HG03159 (cell line): ENCODE results near the gene C2CD2.
A peak's percentile ranks its signal among the peaks of the same experiment; 100 is the strongest.

ENCODE experiments used
- ATAC-seq: cut with Tn5 transposase; IDR thresholded peaks from one replicate; pipeline ENCODE4 v1.9.1; 2021; ENCODE audit warnings: mild to moderate bottlenecking, moderate library complexity; ENCODE audit not compliant: unreplicated experiment

The C2CD2 gene

DNA sequence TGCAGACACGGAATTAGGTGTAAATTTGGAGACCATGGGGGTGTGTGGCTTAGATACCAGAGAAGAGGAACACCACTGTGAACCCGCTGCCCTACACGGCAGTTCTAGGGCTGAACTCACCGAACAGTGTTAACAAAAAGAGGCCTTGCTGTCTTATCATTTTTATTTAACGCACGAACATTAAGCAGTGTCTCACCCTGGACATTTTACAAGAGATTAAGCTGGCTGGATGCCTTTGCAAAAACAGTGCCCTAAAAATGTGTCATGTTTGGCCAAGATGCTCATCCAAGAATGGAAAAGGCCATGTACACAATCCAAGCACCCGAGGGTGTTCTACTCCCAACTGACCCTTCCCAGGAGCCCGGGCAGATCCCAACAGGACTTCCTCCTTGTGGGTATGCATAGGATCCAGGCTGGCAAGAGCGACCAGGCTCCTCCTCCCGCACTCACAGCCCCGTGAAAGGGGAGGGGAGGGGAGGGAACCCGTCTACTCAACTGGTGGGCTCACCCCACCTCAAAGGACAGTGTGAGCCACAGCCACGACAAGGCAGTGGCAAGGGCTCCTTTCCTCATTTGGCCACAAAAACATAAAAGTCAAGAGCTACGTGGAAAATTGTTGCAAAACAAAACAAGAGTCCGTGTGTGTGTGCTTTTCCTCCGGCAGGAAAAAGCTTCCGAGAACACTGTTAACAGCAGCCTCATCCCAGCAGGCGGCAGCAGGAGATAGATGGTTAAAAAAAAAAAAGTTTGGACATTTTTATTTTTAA lies 20.3 kb downstream of the C2CD2 start:
- no peak for ATAC-seq

DNA sequence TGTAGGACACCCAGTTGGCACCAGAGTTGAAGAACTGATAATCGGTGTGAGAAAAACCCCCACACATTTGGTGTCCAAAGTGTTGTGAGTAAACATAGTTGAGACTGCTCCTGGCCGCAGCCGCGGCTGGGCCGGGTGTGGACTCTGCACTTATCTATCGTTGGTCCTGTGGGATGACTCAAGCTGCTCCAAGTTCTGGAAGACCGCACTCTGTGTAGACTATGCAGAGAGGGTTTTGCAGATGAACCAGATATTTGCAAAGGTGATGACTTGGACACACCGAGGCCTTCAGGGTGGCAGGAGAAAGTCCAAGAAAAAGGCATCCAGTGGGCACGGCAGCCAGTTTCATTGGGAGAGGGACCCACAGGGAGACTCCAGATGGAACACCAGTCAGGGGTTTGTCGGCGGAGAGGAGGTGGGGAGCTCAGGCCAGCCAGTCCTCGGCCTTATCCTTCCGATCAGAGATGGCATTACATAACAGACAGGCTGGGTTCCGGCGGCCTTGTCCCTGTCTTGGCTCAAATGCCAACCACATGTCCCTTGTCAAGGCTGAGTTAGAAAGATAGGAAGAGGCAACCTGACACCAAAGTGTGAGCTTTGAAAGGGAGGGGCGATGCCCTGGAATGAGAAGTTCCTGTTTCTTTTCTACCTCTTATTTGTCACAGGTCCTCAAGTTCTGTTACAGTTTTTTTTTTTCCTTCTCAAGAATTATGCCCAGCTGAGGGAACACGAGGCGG lies 21.1 kb downstream of the C2CD2 start:
- no peak for ATAC-seq

DNA sequence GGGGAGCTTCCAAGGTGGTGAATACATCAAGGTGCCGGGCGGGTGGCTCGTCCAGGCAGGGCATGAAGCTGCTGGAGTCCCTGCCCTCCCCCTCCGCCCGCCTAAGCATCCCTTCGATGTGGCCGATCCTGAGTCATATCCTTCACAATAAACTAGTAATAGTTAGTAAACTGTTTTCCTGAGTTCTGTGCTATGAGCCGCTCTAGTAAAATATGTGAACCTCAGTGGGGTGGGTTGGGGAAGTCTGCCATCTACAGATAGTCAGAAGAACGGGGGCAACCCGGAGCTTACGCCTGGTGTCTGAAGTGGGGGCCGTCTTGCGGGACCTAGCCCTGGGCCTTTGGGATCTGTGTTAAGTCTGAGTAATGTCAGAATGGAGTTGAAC lies 21.6 kb downstream of the C2CD2 start:
- no peak for ATAC-seq

DNA sequence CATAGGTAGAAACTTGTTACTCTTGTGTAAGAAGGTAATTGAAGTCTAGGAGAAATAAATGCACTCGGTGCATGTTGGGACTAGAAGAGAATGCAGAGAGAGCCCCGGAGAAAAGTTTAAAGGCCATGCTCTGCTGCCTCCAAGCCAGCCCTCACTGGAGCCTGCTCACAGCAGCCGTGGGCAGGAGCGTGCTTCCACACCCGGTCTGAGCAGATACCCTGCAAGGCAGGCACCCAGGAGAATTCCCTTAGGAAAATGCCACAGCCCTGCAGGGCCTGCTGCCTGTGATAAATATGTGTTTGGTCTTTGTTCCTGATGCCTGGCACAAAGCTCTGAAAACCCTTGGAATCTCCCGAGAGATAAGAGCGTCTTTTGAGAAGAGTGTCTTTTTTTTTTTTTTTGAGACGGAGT lies 22.8 kb downstream of the C2CD2 start:
- no peak for ATAC-seq

DNA sequence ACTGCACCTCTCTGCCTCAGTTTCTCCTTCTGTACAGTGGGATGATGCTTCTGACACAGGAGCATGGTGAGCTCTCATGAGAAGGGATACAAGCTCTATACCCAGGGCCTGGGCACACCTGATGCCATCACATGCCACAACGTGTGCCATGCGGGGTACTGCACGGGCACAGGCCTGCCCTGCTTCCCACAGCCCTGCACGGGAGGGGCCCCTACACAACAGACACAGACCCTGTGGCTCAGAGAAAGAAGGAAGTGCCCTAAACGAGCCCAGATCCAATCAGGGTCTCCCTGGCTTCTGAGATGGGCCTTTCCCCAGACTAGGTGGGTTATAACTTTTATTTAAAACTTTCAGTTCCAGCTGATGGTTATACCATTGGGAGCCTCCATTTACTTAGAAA lies 24.6 kb downstream of the C2CD2 start:
- no peak for ATAC-seq

DNA sequence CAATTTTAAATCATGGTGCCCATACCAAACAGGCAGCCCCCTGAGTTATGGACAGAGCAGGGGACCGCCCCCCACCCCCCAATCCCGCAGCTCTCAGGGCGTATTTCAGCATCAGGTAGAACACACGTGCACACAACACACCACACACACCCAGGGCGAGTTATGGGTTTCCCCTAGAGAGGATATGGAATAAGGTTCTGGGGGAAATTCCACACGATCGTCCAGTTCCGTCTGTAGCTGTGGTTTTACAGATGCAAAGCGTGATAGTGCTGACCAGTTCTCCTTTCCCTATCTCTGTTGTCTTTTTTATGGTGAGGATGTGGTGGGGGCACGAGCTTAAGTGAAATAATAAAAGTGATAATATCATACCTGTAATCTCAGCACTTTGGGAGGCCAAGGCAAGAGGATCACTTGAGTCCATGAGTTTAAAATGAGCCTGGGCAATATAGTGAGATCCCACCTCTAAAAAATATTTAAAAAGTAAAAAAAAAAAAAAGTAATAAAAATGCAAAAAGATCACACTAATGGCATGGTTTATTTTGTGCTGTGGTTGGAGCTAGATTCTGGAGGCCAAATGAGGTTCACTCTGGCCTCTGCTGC lies 25.1 kb downstream of the C2CD2 start:
- ATAC-seq: no peak

DNA sequence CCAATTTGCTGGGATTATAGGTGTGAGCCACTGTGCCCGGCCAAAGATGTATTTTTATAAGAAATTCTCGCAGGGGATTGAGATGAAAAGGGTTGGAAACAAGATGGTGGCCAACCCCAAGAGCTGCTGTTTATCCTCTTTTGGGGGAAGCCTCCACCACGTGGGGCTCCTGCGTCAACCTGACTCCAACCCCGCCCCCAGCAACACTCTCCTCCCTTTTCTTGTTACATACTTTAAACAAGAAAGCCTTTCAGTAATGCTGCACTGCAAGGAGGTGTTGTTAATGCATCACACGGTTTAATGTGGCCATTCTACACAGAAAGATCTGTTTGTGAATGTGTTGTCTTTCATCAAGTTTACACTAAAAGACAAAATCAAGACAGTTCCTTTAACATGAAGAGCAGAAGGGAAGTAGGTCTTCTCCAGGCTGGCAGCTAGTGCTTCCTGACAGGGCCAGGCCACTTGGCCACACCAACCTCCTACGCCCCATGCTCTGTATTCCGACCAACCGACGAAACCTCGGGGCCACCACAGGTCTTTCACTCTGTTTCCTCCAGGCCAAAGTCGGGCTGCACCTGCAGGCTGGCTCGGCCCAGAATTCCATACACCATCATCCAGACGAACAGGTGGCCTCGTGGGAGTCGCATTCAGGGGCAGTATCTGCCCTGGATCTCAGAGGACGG lies 25.9 kb downstream of the C2CD2 start:
- no peak for ATAC-seq

DNA sequence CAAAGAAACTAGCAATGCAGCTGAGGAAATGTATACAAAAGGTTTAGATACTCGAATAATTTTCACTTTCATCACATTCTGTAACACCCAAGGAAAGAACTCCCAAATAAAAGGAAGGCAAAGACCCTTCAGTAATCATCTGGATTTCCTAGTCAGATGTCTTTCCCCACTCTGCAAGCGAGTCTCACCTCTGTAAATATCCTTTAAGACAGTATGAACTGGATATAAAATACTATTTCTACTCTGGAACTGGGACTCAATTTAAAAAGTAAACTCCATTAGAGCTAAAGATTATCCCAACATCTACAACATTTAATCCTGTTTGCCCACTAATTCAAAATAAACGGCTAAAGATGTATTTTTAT lies 27.0 kb downstream of the C2CD2 start:
- ATAC-seq: no peak

DNA sequence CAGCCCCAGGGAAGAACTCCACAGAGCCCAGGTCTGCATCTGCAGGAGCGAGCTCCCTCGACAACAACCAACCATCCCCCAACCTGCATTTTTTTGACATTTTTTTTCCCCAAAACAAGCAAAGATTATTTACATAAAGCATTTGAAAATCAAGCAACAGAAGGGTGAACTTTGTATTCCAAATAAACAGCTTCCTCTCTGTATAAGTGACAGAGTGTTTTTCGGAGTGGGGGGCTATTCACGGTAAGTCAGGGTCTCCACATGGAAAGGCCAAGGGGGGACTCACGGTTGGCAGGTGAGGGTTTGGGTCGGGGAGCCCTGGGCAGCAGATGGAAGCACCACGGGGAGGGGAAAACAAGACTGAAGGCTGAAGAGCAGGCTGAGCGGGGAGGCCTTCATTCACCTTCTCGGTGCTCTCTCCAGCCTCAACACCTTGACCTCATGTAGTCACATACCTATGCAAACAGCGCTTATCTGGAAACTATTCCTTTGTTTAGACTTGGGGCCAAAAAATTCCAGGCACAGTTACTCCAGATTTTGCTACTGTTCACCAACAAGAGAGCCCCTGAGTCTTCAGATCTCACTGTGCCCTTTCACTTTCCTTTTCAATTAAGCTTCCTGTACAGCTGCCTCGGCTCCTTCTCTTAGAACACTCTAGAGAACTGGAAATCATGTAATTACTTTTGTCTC lies 27.6 kb downstream of the C2CD2 start:
- ATAC-seq: peak; percentile 59

DNA sequence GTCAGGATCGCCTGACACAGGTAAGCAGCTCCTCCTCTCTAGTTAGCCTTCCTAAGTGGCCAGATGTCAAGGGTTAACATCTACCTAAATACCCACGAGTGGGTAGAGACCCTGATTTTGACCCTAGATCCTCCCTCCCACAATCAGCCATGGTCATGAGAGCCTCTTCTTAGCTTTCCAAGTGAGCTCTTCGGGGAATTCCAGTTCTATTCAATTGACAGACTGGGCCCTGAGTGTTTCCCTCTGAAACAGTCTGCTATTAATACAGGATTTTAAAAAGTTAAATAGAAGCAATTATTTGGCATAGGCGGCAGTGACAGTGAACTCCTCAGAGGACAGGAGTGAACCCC lies 28.1 kb downstream of the C2CD2 start:
- no peak for ATAC-seq

DNA sequence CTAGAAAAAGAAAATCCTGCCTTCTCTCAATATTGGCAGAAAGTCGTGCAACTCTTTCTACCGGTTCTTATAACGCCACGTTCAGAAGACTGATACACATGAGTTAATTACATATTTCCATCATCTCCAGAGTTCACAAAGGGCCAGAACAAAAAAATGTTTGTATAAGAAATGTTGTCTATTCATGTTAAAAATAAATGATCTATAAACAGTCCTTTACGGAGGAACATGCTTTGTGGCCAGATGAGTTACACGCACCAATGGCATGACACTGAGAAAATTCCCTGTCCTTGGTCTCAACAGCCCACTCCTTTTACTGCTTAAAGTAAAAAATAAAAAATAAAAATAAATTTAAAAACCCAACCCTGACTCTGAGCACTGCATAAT lies 29.5 kb downstream of the C2CD2 start:
- ATAC-seq: no peak

DNA sequence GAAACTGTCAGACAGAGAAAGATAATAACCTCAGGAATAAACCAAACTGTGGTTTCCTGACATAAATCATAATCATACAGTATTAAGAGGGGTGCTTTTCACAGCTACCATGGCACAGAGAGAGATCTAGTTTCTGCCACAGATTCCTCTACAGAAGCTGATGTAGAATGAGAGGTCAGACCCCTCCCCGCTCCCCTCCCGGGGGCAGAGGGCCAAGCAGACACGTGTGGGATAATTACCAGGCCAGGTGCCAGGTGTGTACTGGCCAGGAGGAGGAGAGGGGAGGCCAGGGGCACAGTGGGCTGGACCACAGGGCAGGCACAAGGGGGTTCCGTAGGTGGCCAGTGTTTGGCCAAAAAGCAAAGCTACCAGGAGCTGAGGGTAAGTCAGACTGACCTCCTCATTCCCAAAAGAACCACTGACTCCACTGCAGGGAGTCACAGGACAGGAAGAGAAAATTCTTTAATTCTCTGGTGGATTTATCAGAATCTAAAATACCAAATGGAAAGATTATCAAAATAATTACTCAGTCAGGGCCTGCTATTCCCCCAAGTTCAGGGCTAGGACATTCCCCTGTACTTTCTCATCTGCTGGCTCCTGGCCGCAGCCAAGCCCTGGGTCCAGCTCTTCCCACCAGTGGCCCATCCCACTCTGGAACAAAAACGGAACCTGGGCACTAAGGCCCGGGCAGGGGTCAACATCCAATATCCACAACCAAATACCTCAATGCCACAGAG lies 30.0 kb downstream of the C2CD2 start:
- ATAC-seq: no peak

DNA sequence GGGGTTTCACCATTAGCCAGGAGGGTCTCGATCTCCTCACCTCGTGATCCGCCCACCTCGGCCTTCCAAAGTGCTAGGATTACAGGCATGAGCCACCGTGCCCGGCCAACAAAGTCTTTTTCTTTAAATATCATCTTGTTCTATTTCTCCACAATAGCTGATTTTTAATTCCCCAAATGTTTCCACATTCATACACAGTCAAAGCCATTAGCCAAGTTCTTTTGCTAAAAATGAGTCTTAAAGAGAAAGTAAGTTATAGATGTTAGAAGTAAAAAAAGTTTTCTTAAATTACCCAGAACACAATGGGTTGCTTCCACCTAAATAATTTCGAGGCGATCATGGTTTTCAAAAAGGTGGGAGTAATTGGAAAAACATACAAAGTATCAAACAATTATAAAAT lies 30.6 kb downstream of the C2CD2 start:
- ATAC-seq: no peak

DNA sequence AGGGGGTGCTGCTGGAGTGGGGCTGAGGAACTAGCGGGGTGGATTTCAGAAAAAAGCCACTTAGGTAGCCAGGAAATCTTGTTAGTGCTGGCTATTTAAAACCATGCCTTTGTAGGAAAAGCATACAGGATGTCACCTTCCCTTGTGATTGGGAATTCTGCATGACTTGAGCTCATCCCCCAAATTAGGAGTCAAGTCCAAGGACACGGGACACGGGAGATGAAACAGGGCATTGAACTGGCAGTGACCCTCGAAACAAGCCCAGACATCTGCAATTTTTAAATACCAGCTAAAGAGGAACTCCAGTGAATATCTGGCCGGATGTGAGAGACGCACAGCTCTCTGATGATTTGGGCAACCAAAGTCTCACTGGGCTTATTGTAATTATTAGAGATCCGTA lies 32.8 kb downstream of the C2CD2 start:
- no peak for ATAC-seq

DNA sequence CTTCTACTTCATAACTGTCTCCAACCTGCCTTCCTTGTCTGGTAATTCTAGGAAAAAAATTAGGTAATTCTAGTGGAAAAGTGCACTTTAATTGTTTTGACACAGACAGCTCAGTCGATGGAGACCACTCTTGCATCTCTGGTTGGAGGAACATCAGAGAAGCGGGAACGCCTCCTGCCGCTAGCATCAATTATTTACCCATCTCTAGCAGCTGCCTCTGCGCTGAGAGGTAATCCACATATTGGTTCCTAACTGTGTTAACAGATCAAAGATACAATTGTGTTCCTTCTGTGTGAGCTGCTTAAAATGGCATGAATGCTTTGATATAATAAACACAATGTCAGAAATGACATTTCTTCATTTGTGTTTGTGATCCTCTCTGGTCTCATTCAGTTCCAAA lies 33.3 kb downstream of the C2CD2 start:
- no peak for ATAC-seq

DNA sequence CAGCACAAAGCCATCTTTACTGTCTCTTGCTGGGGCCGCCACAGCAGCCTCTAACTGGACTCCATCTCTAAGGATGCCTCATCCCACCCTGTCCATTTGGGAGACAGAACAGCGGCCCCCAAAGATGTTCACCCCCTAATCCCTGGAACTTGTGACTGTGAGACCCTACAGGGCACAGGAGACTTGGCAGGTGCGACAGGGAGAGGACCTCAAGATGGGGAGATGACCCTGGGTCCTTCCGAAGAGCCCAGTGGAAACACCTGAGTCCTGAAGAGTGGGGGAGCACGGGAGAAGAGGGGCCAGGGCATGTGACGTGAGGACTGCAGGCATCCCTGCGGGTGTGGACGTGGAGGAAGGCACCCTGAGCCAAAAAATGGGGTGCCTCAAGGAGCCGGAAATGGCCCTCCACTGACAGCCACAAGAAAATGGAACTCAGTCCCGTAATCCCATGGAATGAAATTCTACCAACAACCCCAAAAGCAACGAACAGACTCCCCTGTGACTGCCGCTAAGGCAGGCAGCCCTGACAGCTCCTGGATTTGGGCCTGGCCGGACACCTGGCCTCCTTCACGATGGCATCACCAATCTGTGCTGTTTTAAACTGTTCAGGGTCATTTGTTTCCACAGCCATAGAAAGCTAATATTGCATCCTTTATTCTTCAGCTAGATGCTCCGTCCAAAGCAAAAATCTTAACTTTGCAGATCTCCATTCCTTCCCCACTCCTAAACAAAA lies 34.0 kb downstream of the C2CD2 start:
- no peak for ATAC-seq

DNA sequence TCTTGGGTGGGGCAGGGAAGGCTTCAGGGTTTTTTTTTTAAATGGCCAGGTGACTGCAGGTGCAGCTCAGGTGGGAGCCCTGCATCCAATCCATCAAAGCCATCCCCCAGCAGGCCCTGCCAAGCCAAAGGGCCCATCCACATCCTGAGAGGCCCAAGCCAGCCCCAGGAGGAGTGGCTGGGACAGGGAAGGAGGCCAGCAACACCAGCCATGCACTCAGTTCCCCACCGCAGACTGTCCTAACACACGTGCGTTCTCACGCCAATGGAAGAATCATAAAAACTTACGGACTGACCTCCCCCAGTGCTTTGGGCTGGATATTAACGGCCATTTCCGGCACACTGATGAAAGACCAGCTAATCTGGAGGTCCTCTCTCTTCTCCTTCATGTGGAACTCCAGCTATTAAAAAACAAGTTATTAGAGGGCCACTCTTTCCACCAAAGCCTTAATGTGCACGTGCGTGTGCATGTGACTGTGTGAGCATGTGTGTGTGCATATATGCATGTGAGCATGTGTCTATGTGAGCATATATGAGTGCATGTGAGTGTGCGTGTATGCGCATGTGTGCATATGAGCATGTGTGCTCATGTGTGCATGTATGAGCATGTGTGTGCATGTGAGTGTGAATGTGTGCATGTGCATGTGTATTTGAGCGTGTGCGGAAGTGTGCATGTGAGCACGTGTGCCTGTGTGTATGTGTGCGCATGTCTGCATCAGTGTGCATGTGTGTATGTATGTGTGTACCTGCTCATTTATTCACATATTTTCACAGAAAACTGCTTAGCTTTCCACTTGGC lies 35.1 kb downstream of the C2CD2 start:
- ATAC-seq: no peak

DNA sequence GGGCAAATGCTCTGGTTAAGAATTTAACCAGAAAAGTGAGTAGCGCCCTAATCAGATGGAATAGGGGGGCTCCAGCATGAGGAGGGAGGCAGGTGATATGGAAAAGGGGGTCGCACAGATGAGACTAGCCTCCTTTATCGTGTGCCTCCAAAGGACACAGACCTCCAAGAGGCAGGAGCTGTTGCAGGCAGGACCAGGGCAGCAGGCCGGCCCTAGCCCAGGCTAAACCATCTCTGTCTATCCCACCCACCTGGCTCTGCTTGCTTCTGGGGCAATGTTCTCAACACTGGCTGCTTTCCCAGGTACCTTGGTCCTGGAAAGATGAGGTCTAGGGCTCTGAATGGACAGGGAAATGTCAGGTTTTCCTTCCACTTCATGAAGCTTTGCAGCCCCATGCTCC lies 36.3 kb downstream of the C2CD2 start:
- no peak for ATAC-seq

DNA sequence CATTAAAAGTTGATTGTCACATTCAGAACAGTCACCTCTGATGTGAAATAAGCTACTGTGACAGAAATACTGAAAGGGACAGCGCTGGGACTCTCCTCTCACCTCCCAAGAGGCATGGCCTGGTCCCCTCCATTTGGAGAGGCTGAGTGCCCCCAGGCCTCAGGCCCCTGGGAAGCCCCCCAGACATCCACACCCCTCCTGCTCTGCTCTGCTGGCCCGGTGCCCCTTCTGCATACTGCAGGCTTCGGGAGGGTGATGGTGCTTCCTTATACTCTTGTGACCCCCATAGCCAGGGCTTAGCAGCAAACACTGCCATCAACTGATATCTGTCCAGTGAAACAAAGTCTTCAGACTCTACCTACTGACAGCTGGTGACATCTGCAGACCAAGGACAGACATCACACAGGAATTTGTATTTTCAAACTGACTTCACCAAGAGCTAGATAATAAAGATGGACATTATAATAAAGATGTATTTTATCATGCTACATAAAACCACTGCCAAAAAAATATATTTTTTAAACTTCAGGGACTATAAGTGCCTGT lies 36.9 kb downstream of the C2CD2 start:
- ATAC-seq: no peak
